WI38 (cell line): ENCODE results near the gene TEAD4.

Source experiments
- H3K4me3 ChIP-seq: 2 replicates; pipeline ENCODE4 v1.5.1; 2011; ENCODE audit warnings: low read depth, mild to moderate bottlenecking, control low read depth, low read length
- TF ChIP-seq, protein P1 (sequence below): IDR thresholded peaks from 2 replicates; pipeline ENCODE4 v1.5.1; 2012; ENCODE audit warnings: low read depth, mild to moderate bottlenecking, control low read depth, low read length

TEAD4 gene

GRCh38 chr12:3016191-3016590 lies 57.0 kb downstream of the TEAD4 start:
- TF ChIP-seq, protein P1, sequence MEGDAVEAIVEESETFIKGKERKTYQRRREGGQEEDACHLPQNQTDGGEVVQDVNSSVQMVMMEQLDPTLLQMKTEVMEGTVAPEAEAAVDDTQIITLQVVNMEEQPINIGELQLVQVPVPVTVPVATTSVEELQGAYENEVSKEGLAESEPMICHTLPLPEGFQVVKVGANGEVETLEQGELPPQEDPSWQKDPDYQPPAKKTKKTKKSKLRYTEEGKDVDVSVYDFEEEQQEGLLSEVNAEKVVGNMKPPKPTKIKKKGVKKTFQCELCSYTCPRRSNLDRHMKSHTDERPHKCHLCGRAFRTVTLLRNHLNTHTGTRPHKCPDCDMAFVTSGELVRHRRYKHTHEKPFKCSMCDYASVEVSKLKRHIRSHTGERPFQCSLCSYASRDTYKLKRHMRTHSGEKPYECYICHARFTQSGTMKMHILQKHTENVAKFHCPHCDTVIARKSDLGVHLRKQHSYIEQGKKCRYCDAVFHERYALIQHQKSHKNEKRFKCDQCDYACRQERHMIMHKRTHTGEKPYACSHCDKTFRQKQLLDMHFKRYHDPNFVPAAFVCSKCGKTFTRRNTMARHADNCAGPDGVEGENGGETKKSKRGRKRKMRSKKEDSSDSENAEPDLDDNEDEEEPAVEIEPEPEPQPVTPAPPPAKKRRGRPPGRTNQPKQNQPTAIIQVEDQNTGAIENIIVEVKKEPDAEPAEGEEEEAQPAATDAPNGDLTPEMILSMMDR: no peak

GRCh38 chr12:3017281-3017680 lies 58.1 kb downstream of the TEAD4 start:
- TF ChIP-seq, protein P1: no peak
- no peak overlapping the region for H3K4me3 ChIP-seq

More at GRCh38 chr12:3016191-3016590, 57.0 kb downstream of the TEAD4 start:
- H3K4me3 ChIP-seq: no peak overlapping the region

GRCh38 chr12:3018284-3019004 lies 59.2 kb downstream of the TEAD4 start:
- TF ChIP-seq, protein P1: no peak
- no peak overlapping the region for H3K4me3 ChIP-seq

GRCh38 chr12:3019005-3019680 lies 59.9 kb downstream of the TEAD4 start:
- TF ChIP-seq, protein P1: no peak

DNA sequence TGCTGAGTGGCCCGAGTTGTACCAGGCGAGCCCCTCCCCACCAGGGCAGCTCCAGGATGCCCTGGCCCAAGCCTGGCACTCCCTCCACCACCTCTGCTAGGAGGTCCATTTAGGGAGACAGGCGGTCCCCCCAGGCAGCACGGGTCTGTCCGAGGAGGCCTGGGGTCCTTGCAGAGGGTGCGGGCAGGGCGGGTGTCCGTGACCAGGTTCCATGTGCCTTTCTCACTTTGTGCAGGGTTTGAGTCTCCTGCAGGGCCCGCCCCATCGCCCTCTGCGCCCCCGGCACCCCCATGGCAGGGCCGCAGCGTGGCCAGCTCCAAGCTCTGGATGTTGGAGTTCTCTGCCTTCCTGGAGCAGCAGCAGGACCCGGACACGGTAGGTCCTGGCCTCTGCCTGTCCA lies 61.2 kb downstream of the TEAD4 start:
- H3K4me3 ChIP-seq: no peak overlapping the region
- TF ChIP-seq, protein P1: no peak

More at GRCh38 chr12:3019005-3019680, 59.9 kb downstream of the TEAD4 start:
- no peak overlapping the region for H3K4me3 ChIP-seq

DNA sequence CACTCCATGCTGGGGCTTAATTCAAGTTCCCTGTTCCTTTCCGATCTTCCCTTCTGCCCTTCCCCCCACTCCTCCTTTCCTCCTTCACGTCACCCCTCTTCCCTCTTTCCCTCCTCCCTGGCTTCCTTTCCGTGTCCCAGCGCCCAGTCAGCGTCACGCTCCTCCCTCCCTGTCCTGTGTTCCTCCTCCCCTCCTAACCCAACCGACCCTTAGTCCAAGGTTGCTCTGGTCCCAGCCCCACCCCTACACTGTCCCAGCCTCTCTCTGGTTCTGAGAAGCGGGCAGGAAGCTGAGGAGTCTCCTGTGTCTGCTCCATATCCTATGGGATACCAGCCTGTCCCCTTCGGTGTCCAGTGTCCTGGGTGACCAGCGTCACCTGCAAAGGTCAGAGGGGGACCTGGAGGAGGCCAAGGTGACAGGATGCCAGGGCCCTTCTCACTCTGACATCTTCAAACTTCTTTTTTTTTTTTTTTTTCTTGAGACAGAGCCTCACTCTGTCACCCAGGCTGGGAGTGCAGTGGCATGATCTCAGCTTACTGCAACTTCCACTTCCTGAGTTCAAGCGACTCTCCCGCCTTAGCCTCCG lies 61.7 kb downstream of the TEAD4 start:
- TF ChIP-seq, protein P1: no peak
- H3K4me3 ChIP-seq: no peak overlapping the region

DNA sequence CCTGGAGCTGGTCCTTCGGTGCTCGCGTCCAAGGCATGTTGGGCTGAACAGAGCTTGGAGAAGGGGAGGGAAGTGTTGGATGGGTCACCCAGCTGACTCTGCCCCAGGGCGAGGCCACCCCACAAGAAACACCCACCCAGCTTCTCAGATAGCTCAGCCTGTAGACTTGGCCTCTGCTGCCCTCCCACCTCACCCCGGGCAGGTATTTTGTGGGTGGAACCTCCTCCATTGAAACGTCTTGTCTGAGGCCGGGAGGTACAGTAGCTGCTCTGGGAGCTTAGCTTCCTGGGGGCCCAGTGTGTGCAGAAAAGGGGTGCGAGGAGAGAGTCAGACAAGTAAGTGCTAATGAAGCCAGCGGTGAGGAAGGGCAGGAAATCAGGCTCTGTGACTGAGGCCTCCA lies 63.2 kb downstream of the TEAD4 start:
- TF ChIP-seq, protein P1: no peak
- no peak overlapping the region for H3K4me3 ChIP-seq
